ENCODE results near the gene PRKAG2. TPM values are rescaled to one million over a fixed set of nuclear protein-coding genes. Genes with fewer than 3 reads are reported as not detected.

PRKAG2 gene
- total and polyA plus RNA-seq, 4 donors = 17.5 to 33.3 (median 23.9) TPM

DNA sequence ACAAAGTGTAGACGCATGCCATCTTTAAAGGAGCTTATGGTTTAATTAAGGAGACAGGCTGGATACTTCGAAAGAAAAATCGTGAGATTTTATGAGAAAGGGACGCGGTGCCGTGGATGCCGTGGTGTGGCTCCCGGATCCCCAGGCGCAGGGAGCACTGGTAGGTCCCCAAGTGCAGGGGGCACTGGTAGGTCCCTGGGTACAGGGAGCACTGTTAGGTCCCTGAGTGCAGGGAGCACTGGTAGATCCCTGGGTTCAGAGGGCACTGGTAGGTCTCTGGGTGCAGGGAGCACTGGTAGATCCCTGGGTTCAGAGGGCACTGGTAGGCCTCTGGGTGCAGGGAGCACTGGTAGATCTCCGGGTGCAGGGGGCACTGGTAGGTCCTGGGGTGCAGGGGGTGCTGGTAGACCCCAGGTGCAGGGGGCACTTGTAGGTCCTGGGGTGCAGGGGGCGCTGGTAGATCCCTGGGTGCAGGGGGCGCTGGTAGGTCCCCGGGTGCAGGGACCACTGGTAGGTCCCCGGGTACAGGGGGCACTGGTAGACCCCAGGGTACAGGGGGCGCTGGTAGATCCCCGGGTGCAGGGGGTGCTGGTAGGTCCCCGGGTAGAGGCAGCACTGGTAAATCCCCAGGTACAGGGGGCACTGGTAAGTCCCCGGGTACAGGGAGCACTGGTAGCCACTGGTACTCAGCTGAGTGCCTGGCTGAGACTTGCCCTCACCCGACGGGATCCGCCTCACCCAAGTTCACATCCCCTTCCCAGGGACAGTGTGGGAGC, 14.1 kb downstream of the PRKAG2 start:
- H3K36me3 ChIP-seq (ENCODE audit: control insufficient read depth in 4 of 4, insufficient read depth in 4 of 4, low read length in 4 of 4) = peaks cover 0 to 5% (median 0%) of the 10 kb centered on the region in 4 donors
- H3K27ac ChIP-seq (ENCODE audit: low read depth in 1 of 2, low read length in 1 of 2) = no peak overlapping the region
- no peak overlapping the region for H3K9ac ChIP-seq (ENCODE audit: insufficient read depth in 1 of 2, low read length in 2 of 2)
- 95 to 96% methylated on average over 20 to 21 of the region's 21 CpGs for WGBS, 2 donors
- no peak overlapping the region for H3K4me3 ChIP-seq
- H3K27me3 ChIP-seq (ENCODE audit: control insufficient read depth in 3 of 3, insufficient read depth in 3 of 3, low read length in 2 of 3) = no peaks in the 10 kb centered on the region
- peaks cover under 1 to 8% (median 4%) of the 10 kb centered on the region in 5 donors for H3K4me1 ChIP-seq (ENCODE audit: control insufficient read depth in 5 of 5, insufficient read depth in 5 of 5, low read length in 5 of 5)
- TF ChIP-seq, protein P1, sequence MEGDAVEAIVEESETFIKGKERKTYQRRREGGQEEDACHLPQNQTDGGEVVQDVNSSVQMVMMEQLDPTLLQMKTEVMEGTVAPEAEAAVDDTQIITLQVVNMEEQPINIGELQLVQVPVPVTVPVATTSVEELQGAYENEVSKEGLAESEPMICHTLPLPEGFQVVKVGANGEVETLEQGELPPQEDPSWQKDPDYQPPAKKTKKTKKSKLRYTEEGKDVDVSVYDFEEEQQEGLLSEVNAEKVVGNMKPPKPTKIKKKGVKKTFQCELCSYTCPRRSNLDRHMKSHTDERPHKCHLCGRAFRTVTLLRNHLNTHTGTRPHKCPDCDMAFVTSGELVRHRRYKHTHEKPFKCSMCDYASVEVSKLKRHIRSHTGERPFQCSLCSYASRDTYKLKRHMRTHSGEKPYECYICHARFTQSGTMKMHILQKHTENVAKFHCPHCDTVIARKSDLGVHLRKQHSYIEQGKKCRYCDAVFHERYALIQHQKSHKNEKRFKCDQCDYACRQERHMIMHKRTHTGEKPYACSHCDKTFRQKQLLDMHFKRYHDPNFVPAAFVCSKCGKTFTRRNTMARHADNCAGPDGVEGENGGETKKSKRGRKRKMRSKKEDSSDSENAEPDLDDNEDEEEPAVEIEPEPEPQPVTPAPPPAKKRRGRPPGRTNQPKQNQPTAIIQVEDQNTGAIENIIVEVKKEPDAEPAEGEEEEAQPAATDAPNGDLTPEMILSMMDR (IDR thresholded peaks at IDR 0.05; ENCODE audit: control extremely low read depth, extremely low read depth) = no peak
- ATAC-seq (ENCODE audit: insufficient read depth, low FRiP score) (no peak), DNase-seq (no peak)
- H3K9me3 ChIP-seq (ENCODE audit: control insufficient read depth in 4 of 4, insufficient read depth in 3 of 4, low read length in 3 of 4) = no peaks in the 10 kb centered on the region

- no peak overlapping the region for H3K27ac ChIP-seq (ENCODE audit: low read depth in 1 of 2, low read length in 1 of 2)
- DNase-seq = no peak
- ATAC-seq (ENCODE audit: insufficient read depth, low FRiP score) = no peak
- H3K36me3 ChIP-seq (ENCODE audit: control insufficient read depth in 4 of 4, insufficient read depth in 4 of 4, low read length in 4 of 4) = peaks cover 0 to 5% (median 0%) of the 10 kb centered on the region in 4 donors
- peaks cover 0 to 4% (median 0%) of the 10 kb centered on the region in 5 donors for H3K4me1 ChIP-seq (ENCODE audit: control insufficient read depth in 5 of 5, insufficient read depth in 5 of 5, low read length in 5 of 5)
- no peak overlapping the region for H3K9ac ChIP-seq (ENCODE audit: insufficient read depth in 1 of 2, low read length in 2 of 2)
- H3K27me3 ChIP-seq (ENCODE audit: control insufficient read depth in 3 of 3, insufficient read depth in 3 of 3, low read length in 2 of 3) = no peaks in the 10 kb centered on the region
- 93 to 97% methylated on average over 9 of the region's 9 CpGs for WGBS, 2 donors
- no peak overlapping the region for H3K4me3 ChIP-seq
- TF ChIP-seq, protein P1 (IDR thresholded peaks at IDR 0.05; ENCODE audit: control extremely low read depth, extremely low read depth) = no peak
- H3K9me3 ChIP-seq (ENCODE audit: control insufficient read depth in 4 of 4, insufficient read depth in 3 of 4, low read length in 3 of 4) = no peaks in the 10 kb centered on the region
These were observed 15.0 kb downstream of the PRKAG2 start for GRCh38 chr7:151861881-151862280.

DNA sequence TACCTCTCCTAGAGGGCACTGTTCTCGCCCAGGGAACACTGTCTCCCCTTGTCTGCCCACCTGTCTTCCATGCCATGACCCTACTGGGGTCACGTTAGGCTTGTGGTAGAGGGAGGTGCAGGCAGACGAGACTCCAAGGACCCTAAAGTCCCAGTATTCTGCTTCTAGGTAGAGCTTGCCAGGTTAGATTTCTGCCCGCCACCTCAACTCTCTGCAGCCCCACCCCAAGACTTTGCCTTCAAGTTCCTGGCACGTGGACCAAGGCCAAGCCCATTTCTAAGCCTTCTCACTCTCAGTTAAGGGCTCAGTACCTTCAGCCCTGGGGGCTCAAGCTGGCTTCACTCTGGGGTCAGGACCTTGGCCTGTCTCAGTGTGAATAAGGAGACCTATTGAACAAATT, 16.1 kb downstream of the PRKAG2 start:
- Histone ChIP-seq H3K9me3 (ENCODE audit: control insufficient read depth in 4 of 4, insufficient read depth in 3 of 4, low read length in 3 of 4) (no peaks in the 10 kb centered on the region), H3K27me3 (ENCODE audit: control insufficient read depth in 3 of 3, insufficient read depth in 3 of 3, low read length in 2 of 3) (no peaks in the 10 kb centered on the region), H3K4me3 (no peak overlapping the region), H3K36me3 (ENCODE audit: control insufficient read depth in 4 of 4, insufficient read depth in 4 of 4, low read length in 4 of 4) (peaks cover 0 to 5% (median 0%) of the 10 kb centered on the region in 4 donors), H3K4me1 (ENCODE audit: control insufficient read depth in 5 of 5, insufficient read depth in 5 of 5, low read length in 5 of 5) (no peaks in the 10 kb centered on the region), H3K9ac (ENCODE audit: insufficient read depth in 1 of 2, low read length in 2 of 2) (no peak overlapping the region), H3K27ac (ENCODE audit: low read depth in 1 of 2, low read length in 1 of 2) (no peak overlapping the region)
- TF ChIP-seq, protein P1 (IDR thresholded peaks at IDR 0.05; ENCODE audit: control extremely low read depth, extremely low read depth) = no peak
- 82 to 84% methylated on average over 5 of the region's 5 CpGs for WGBS, 2 donors
- DNase-seq (no peak), ATAC-seq (ENCODE audit: insufficient read depth, low FRiP score) (no peak)
